Measurements from ENCODE around the gene THOC6. TPM values are rescaled to one million over a fixed set of nuclear protein-coding genes. Genes with fewer than 3 reads are reported as not detected.

The THOC6 gene
- total and polyA plus RNA-seq, 2 experiments from 2014 or later = 35.6 to 79.4 TPM

DNA sequence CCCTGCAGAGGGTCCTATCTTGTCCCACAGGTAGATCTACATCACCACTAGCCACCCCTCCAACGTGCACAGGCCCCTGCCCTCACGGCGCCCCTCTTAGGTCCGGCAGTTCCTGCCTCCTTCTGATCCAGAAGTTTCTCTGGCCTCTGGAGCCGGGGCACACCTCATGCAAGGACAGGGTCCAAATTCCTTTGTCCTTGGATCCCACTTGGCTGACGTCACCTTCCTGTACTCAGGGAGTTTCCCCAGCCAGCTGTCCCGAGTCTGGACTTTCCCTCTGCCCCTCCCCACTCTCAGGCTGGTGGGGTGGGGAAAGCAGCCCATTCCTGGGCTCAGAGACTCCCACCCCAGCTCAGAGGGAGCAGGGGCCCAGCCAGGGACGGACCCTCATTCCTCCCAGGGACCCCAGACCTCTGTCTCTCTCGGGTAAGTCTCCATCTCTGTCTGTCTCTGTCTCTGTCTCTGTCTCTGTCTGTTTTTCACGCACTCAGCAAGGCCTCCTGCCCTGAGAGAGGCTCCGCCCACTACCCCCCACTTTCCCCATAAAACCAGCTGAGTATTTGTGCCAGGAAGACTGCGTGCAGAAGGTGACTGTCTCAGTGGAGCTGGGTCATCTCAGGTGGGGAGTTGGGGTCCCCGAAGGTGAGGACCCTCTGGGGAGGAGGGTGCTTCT, 41.4 kb downstream of the THOC6 start, which contains the start of gene IL32:
Gene IL32 (plus strand): TSS at position 572 of the 673 bp plus-strand sequence. CDS start 172 bp downstream, outside the sequence.
- H3K36me3 ChIP-seq (replicated peaks; ENCODE audit: insufficient read depth, low read depth) = no peaks in the 10 kb centered on the region
- TF ChIP-seq EZH2phosphoT487 (IDR thresholded peaks at IDR 0.05; ENCODE audit: low read depth, severe bottlenecking, unreplicated experiment) (no peak), EZH2 (IDR thresholded peaks at IDR 0.05; ENCODE audit: borderline replicate concordance) (no peak)
- TF ChIP-seq, protein P1, sequence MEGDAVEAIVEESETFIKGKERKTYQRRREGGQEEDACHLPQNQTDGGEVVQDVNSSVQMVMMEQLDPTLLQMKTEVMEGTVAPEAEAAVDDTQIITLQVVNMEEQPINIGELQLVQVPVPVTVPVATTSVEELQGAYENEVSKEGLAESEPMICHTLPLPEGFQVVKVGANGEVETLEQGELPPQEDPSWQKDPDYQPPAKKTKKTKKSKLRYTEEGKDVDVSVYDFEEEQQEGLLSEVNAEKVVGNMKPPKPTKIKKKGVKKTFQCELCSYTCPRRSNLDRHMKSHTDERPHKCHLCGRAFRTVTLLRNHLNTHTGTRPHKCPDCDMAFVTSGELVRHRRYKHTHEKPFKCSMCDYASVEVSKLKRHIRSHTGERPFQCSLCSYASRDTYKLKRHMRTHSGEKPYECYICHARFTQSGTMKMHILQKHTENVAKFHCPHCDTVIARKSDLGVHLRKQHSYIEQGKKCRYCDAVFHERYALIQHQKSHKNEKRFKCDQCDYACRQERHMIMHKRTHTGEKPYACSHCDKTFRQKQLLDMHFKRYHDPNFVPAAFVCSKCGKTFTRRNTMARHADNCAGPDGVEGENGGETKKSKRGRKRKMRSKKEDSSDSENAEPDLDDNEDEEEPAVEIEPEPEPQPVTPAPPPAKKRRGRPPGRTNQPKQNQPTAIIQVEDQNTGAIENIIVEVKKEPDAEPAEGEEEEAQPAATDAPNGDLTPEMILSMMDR (IDR thresholded peaks at IDR 0.05; ENCODE audit: poor library complexity) = no peak
- DNase-seq (ENCODE audit: low spot score) = peak; percentile 89
- no peaks in the 10 kb centered on the region for H3K27me3 ChIP-seq
- H3K79me2 ChIP-seq = no peaks in the 10 kb centered on the region
- H3K4me2 ChIP-seq = peak within 1 kb of the TSS; percentile 66
- WGBS (ENCODE audit: low lambda C conversion rate, missing lambda C conversion rate) = 73% methylated on average over 13 of the region's 13 CpGs
- H3K27ac ChIP-seq = peak within 1 kb of the TSS; percentile 89
- no peaks in the 10 kb centered on the region for H3K9me2 ChIP-seq (replicated peaks; ENCODE audit: insufficient read depth)
- H3K4me3 ChIP-seq = no peak within 1 kb of the TSS
- H4K20me1 ChIP-seq (ENCODE audit: insufficient read depth, poor library complexity, severe bottlenecking) = no peaks in the 10 kb centered on the region
- no peak within 1 kb of the TSS for H2AFZ ChIP-seq
- peaks cover 5% of the 10 kb centered on the region for H3K4me1 ChIP-seq (ENCODE audit: insufficient read depth)
- no peaks in the 10 kb centered on the region for H3K9me3 ChIP-seq (ENCODE audit: low read depth)

DNA sequence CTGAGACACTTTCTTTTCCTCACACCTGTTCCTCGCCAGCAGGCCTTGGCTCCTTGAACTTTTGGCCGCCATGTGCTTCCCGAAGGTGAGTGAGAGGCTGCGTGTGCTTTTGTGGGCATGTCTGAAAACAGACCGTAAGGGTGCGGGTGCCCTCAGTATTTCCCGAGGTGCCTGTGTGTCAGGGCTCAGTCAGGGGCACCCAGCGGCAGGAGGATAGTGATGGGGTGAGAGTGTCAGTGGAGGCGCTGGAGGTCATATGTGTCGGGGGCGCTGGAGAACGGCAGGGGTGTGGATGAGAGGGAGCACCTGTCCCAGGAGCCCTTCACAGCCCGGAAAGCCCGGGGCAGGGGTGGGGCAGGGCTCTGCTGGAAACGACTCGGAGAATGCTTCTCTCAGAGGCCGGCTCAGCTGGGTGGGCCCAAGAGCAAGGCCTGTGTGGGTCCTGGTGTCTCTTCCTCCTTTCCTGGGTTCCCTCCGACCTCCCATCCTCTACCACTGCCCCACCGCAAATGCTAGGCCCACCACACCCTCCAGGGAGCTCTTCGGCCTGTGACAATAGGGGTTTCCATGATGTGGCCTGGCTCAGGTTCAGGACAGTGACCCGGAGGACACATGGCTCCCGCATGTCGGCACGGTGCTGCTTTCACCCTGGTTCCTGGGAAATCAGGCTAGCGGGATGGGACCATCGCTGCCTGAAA, 42.1 kb downstream of the THOC6 start:
- no peak overlapping the region for H3K4me3 ChIP-seq
- H2AFZ ChIP-seq = no peak overlapping the region
- 91% methylated on average over 26 of the region's 26 CpGs for WGBS (ENCODE audit: low lambda C conversion rate, missing lambda C conversion rate)

DNA sequence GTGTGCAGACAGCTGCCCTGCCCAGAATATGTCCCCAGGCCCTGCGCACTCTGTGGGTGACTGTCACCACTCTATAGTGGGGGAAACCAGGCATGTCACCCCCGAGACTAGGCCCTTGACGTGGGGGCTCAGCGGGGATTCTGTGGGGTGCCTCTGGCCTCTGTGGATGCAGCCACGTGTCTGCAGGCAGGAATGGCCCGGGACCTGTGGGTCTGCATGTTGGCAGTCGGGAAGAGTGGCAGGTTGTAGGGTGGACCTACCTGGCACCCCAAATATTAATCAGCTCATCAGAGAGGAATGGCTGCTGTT, 42.6 kb downstream of the THOC6 start:
- Histone ChIP-seq H3K9me3 (ENCODE audit: low read depth) (no peaks in the 10 kb centered on the region), H3K9me2 (replicated peaks; ENCODE audit: insufficient read depth) (no peaks in the 10 kb centered on the region), H4K20me1 (ENCODE audit: insufficient read depth, poor library complexity, severe bottlenecking) (no peaks in the 10 kb centered on the region), H3K4me2 (peak overlapping the region; percentile 66), H3K79me2 (no peaks in the 10 kb centered on the region), H3K4me3 (no peak overlapping the region), H2AFZ (no peak overlapping the region), H3K27me3 (no peaks in the 10 kb centered on the region), H3K4me1 (ENCODE audit: insufficient read depth) (peaks cover 5% of the 10 kb centered on the region), H3K36me3 (replicated peaks; ENCODE audit: insufficient read depth, low read depth) (no peaks in the 10 kb centered on the region), H3K27ac (no peak overlapping the region)
- 95% methylated on average over 7 of the region's 7 CpGs for WGBS (ENCODE audit: low lambda C conversion rate, missing lambda C conversion rate)
- DNase-seq (ENCODE audit: low spot score) = no peak
- no peak for TF ChIP-seq EZH2 (IDR thresholded peaks at IDR 0.05; ENCODE audit: borderline replicate concordance)
- TF ChIP-seq, protein P1 (IDR thresholded peaks at IDR 0.05; ENCODE audit: poor library complexity) = no peak
- TF ChIP-seq EZH2phosphoT487 (IDR thresholded peaks at IDR 0.05; ENCODE audit: low read depth, severe bottlenecking, unreplicated experiment) = no peak

More for the DNA sequence above, 42.1 kb downstream of the THOC6 start:
- H3K36me3 ChIP-seq (replicated peaks; ENCODE audit: insufficient read depth, low read depth) = no peaks in the 10 kb centered on the region
- no peaks in the 10 kb centered on the region for H4K20me1 ChIP-seq (ENCODE audit: insufficient read depth, poor library complexity, severe bottlenecking)
- no peaks in the 10 kb centered on the region for H3K9me3 ChIP-seq (ENCODE audit: low read depth)
- peak overlapping the region; percentile 89 for H3K27ac ChIP-seq
- TF ChIP-seq EZH2phosphoT487 (IDR thresholded peaks at IDR 0.05; ENCODE audit: low read depth, severe bottlenecking, unreplicated experiment) = no peak
- TF ChIP-seq, protein P1 (IDR thresholded peaks at IDR 0.05; ENCODE audit: poor library complexity) = no peak
- no peak for TF ChIP-seq EZH2 (IDR thresholded peaks at IDR 0.05; ENCODE audit: borderline replicate concordance)
- peaks cover 5% of the 10 kb centered on the region for H3K4me1 ChIP-seq (ENCODE audit: insufficient read depth)
- H3K79me2 ChIP-seq = no peaks in the 10 kb centered on the region
- H3K27me3 ChIP-seq = no peaks in the 10 kb centered on the region
- no peaks in the 10 kb centered on the region for H3K9me2 ChIP-seq (replicated peaks; ENCODE audit: insufficient read depth)
- peak overlapping the region; percentile 66 for H3K4me2 ChIP-seq
- no peak for DNase-seq (ENCODE audit: low spot score)

All from hepatocyte (in vitro differentiated cells).